WERI-Rb-1 (cell line): Measurements from ENCODE around the gene GIT2.

Source experiments
- DNase-seq: peaks from one replicate; pipeline ENCODE4 v3.0.0-alpha.2; 2020
- H3K27ac ChIP-seq: fragments of 250-450 bp; sonication (Bioruptor Pico); 2 replicates; pipeline ENCODE4 v1.5.1; 2020; ENCODE audit warnings: mild to moderate bottlenecking, moderate library complexity
- H3K27me3 ChIP-seq: fragments of 250-450 bp; sonication (Bioruptor Pico); 2 replicates; pipeline ENCODE4 v1.5.1; 2021; ENCODE audit warnings: mild to moderate bottlenecking, low read depth, moderate library complexity; ENCODE audit not compliant: insufficient read depth, severe bottlenecking
- H3K36me3 ChIP-seq: fragments of 250-450 bp; sonication (Bioruptor Pico); 2 replicates; pipeline ENCODE4 v1.5.1; 2020; ENCODE audit warnings: mild to moderate bottlenecking, moderate library complexity
- H3K4me3 ChIP-seq: 2 replicates; pipeline ENCODE4 v1.5.1; 2011; ENCODE audit warnings: low read depth, mild to moderate bottlenecking, control low read depth, low read length
- H3K9me3 ChIP-seq: fragments of 250-450 bp; sonication (Bioruptor Pico); 2 replicates; pipeline ENCODE4 v1.5.1; 2021; ENCODE audit warnings: mild to moderate bottlenecking, moderate library complexity; ENCODE audit not compliant: severe bottlenecking
- CTCF ChIP-seq: IDR thresholded peaks from 2 replicates; pipeline ENCODE4 v1.5.1; 2011; ENCODE audit warnings: low read depth, mild to moderate bottlenecking, control low read depth, inconsistent platforms, low read length

GIT2 gene

DNA sequence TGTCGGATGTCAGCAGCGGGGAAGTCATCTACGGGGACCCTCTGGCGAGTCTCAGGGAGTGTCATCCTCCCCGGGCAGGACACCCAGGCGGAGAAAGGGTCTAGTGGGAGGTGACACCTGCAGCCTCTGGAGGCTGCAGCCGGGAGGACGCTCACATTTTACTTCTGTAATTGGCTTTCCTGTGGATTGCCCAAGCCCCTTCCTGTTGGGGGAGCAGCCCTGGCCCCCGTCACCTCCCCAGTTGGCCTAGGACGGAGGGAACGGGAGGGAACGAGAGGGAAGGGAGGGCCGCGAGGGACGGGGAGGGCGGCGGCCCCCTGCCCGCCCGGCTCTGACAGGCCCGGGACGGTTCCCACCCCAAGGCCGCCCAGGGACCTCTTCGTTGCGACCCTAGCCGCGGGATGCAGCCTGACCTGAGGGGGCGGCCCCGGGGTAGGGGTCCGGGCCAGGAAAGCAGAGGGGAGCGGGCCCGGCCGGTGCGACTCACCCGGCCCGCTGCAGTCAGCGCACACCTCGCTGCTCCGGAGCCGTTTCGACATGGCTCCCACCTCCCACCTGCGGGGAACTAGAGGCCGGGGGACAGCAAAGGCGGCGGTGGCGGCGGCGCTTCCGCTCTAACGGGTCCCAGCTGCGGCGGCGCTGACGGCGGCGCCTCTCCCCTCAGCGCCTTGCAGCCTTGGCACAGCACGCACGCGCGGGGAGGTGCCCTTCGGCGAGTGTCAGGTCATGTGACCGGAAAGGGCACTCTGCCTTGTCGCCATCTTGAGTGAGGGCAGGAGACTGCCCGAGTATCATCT, at the start of gene GIT2:
TSS of gene GIT2 (minus strand) at position 683 of the 797 bp plus-strand sequence. CDS start at position 539, 144 bp downstream.
- Histone ChIP-seq H3K27me3 (no peaks in the 10 kb centered on the region), H3K27ac (peak within 1 kb of the TSS; percentile 74), H3K9me3 (no peaks in the 10 kb centered on the region), H3K4me3 (peak within 1 kb of the TSS; percentile 85), H3K36me3 (peaks cover 4% of the 10 kb centered on the region)
- peak; percentile 95 for DNase-seq
- TF ChIP-seq CTCF = no peak

- Histone ChIP-seq H3K9me3 (no peaks in the 10 kb centered on the region), H3K4me3 (no peak overlapping the region), H3K36me3 (peaks cover 21% of the 10 kb centered on the region), H3K27ac (no peak overlapping the region), H3K27me3 (no peaks in the 10 kb centered on the region)
- DNase-seq = no peak
- TF ChIP-seq CTCF = no peak
Observed at GRCh38 chr12:110042264-110042663, 46.1 kb upstream of the GIT2 start.

DNA sequence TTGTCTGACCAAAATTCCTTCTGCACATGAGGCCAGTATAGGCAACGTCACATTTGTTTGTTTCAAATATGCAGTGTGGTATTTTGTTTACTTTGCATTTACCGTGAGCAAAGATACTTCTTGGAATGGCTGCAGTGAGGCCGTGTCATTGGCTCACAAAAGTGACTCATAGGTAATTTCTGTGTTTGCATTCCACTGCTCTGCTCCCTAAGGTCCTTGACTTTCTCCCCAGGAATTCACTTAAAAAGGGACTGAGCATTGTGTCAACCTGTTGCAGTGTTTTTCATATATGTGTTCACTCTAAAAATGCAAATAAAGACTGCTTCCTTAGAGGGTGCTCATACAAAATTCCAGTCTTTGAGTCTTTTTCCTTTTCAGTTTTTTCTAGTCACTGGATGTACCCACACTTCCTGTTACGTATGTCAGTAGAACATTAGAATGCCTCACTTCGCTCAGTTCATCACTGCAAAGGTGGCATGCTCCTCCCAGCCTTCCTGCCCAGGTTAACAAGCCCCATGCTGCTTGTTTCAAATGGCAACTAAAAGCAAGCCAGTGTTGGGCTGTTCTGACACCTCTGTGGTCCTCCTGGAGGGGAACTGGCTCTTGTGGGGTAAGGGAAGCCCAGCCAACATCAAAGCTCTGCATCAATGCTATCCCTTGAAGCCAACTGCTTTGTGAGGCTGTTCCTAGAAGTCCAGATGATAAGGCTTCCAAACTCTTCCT, 43.1 kb upstream of the GIT2 start:
- DNase-seq = no peak
- H3K27me3 ChIP-seq = no peaks in the 10 kb centered on the region
- no peak overlapping the region for H3K27ac ChIP-seq
- no peak overlapping the region for H3K4me3 ChIP-seq
- H3K36me3 ChIP-seq = peaks cover 41% of the 10 kb centered on the region
- no peak for TF ChIP-seq CTCF
- no peaks in the 10 kb centered on the region for H3K9me3 ChIP-seq

DNA sequence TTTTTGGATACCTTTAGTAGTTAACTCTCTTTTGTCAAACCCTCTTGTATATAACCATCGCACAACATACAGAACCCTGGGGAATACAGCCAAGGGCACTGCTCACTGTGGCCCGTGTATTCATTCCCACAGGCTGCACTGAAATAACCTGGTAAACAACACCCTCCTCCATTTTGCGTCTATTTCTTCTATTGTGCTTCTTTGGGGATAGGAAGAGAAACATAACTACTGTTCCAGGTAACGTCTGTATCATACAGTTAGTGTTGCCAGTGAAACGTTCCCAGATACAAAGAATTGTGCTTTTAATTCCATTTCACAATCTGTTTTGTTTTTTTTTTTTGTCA, 42.5 kb upstream of the GIT2 start:
- H3K36me3 ChIP-seq = peaks cover 46% of the 10 kb centered on the region

DNA sequence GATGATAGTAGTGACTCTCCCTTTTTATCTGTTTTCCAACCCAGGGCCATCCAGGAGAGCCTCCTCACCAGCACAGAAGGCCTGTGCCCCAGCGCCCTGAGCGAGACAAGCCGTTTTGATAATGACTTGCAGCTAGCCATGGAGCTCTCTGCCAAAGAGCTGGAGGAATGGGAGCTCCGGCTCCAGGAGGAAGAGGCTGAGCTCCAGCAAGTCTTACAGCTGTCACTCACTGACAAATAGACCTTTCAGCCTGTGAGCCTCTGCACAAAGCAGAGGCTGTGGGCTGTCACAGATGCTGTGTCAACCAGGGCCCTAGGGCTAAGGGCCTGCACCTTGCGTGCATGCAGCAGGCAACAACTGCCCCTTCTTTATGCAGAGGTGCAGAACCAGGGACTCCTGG, 41.1 kb upstream of the GIT2 start:
- Histone ChIP-seq H3K9me3 (no peaks in the 10 kb centered on the region), H3K4me3 (no peak overlapping the region), H3K27ac (no peak overlapping the region), H3K27me3 (no peaks in the 10 kb centered on the region), H3K36me3 (peaks cover 54% of the 10 kb centered on the region)
- DNase-seq = no peak
- TF ChIP-seq CTCF = no peak

More for the DNA sequence above, 42.5 kb upstream of the GIT2 start:
- no peak for DNase-seq
- Histone ChIP-seq H3K4me3 (no peak overlapping the region), H3K27me3 (no peaks in the 10 kb centered on the region), H3K27ac (no peak overlapping the region), H3K9me3 (no peaks in the 10 kb centered on the region)
- TF ChIP-seq CTCF = no peak
